ENCODE data around the gene CDK2AP2.
"Not testable (repeated sequence)": the region's sequence is repeated elsewhere in the genome, so short reads cannot be mapped to it uniquely, and the experiment has no call there.

The CDK2AP2 gene

DNA sequence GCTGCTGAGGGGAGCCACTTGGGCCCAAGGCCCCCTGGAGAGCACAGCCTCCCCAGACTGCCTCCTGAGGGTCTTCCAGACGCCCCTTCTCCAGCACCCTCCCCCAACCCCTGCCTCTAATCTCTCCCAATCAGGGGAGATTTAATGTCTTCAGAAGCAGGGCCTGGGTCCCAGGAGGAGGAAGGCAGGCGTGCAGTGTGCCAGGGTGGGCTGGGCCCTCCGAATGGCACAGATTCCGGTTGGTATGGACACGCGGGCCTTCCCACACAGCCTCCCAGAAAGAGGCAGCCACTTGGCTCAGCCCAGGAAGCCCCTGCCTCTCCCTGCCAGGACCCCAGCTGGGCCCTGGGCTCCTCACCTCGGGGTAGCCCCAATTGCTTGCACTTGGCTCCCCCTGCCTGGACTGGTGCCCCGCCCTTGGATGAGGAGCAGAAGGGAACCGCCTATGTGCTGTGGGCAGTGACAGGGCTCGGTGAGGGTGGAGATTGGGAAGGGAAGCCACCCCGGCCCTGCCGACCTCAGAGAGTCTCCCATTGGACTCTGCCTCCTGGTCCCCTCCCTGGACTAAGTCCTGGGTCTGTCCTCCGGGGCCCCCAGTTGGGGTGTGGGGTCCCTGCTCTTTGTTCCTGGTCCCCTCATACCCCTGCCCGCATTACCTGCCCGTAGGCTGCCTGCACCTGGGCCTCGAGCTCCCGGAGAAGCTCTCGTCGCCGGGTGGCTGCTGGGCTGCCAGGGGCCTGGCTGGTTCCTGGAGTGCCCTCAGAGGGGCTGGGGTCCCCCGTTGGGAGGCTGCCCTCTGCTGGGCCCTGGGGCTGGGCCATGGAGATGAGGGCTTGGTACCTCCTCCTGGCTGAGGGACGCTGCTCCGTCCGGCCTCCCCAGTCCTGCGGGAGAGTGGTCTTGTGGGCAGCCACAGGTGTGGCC is 15.9 kb upstream of the CDK2AP2 start:
- DNase-seq = no peak

DNA sequence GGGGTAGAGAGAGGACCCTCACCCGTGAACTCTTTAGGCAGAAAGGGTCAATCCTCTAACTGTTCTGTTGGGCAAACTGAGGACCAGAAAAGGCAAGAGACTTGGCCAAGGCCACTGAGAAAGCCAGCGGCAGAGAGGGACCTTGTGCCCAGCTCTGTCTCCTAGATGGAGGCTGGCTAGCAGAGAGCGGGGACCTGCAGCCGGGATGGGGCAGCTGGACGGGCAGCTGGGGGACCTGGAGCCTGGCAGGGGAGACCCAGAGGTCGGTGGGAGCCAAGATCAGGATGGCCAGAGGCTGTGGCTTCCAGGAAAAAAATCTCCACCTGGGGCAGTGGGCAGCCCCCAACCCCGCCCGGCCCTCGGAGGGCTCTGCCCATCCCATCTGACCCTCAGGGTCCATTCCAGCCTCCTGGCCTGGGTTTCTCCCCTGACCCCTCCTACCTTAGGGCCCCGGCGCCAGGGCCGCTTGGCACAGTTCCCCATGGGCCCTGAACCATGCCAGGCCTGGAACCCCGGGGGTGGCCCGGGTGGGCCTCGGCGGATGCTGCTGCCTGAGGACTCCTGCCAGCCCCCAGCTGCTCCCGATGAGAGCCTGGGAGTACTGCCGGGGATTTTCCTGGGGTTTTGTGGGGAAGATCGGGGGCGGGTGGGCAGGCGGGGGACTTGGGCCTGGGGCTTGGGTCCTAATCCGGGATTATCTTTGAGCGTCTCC is 15.0 kb upstream of the CDK2AP2 start, which contains the start of gene CABP2:
Gene CABP2, minus strand, starts transcription at position 603 of the 712 bp plus-strand sequence. Its CDS starts 120 bp downstream, at position 483.
- DNase-seq = no peak

- DNase-seq = no peak
Observed at GRCh38 chr11:67522338-67522737, 14.4 kb upstream of the CDK2AP2 start.

DNA sequence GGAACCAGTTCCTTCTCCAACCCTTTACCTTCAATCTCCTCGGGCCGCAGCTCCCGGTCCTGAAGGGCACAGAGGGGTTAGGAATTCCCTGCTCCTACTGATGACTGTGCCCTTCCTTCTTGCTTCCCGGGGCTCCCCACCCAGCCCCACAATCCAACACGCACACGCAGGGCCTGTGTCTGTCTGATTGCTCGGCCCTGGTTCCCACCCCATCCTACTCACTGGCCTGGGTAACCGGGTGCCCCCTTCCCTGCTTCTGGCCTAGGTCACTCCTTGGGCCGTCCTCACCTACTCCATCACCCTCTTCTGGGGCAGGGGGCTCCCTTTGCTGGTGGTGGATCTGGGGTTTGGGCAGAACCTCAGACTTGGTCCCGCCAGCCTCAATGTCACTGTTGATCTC is 14.0 kb upstream of the CDK2AP2 start:
- DNase-seq = no peak

- DNase-seq = no peak
Observed at GRCh38 chr11:67520856-67521824, 13.2 kb upstream of the CDK2AP2 start.

- DNase-seq = no peak
Observed at GRCh38 chr11:67519726-67520125, 11.8 kb upstream of the CDK2AP2 start.

- DNase-seq = no peak
Observed at GRCh38 chr11:67517784-67518552, 10.0 kb upstream of the CDK2AP2 start.

- no peak for DNase-seq
Observed at GRCh38 chr11:67516806-67517205, 8.8 kb upstream of the CDK2AP2 start.

DNA sequence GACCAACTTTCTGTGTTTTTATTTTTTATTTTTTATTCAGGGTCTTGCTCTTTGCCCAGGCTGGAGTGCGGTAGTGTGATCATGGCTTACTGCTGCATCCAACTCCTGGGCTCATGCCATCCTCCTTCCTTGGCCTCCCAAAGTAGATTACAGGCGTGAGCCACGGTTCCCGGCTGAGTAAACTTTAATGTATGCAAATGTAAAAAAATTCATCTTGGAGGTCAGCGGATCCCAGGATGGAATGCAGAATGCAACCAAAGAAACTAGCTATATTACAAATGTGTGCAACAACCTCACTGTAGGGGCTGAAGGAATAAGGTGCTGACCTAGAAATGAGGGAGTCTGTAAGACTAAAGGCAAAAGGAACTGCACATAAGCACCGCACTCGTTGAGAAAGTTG is 6.2 kb upstream of the CDK2AP2 start:
- DNase-seq = no peak

DNA sequence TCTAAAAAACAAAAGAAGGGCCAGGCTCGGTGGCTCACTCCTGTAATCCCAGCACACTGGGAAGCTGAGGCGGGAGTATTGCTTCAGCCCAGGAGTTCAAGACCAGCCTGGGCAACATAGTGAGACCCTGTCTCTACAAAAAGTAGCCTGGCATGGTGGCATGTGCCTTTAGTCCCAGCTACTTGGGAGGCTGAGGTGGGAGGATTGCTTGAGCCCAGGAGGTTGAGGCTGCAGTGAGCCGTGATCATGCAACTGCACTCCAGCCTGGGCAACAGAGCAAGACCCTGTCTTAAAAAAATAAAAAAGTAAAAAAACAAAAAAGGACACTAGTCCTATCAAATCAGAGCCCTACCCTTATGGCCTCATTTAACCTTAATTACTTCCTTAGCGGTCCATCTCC is 3.6 kb upstream of the CDK2AP2 start:
- DNase-seq = not testable (repeated sequence)

GRCh38 chr11:67510023-67510345 is 2.0 kb upstream of the CDK2AP2 start:
- no peak for DNase-seq

DNA sequence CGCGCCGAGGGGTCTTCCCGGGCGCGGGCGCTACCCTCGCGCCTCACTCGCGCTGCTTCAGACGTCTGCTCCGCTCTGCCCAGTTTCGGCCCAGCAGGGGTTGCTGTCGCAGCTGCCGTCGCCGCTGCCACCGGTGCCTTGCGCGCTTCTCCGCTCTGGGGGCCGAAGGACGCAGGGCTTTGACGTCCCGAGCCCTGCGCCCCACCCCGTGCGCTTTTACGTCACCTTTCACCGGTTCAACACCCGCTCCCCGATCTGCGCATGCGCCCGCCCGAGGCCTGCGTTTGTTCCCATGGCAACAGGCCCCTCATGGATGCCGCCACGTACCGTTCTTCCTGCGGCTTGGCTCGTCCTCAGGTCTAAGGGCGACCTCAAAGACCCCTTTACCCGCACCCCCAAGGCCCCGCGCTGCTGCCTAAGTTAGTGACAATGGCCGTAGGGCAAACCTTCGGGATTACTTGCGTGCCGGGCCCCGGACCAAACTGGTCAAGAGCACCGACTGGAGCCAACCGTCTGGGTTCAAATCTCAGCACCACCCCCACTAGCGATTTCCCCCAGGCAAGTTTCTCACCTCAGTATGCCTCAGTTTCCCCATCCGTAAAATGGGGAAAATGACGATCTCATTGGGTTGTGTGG is 642 bp upstream of the CDK2AP2 start:
- DNase-seq = peak; percentile 90

- DNase-seq = peak; percentile 32
Observed at GRCh38 chr11:67507242-67507863, 609 bp downstream of the CDK2AP2 start.

- no peak for DNase-seq
Observed at GRCh38 chr11:67506426-67507051, 1.4 kb downstream of the CDK2AP2 start.

DNA sequence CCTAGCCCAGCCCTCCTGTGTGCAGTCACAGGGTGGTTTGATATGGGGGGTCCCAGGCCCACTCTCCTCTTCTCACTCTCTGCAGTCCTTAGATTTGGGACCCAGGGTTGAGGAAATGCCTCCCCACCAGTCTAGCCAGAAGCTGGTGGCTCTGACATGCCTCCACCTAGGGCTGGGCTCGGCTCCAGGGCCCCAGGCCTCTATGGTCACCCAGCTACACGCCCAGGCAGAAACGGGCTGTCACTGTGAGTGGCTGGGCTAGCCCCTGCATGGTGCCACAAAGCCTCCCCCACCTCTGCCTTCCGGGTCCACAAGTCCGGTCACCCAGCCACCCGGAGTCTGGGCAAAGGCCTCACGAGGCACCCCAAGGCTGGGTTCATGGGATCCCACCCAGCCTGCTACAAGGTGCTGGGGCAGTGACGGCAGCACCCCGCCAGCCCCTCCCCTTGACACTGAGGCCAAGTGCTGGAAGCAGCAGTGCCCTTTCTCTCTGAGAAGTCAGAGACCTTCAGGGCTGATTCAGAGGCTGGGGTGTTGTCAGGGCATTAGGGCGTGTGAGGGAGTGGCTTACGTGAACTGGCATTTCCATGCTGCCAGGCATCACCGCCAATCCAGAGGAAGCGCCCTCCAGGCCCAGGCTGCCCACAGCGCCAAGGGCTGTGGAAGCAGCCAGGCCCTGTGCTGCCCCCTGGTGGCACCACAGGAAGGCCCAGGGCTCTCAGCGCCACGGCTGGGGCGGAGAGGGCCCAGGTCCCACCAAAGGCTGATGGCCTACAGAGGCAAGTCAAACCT is 2.2 kb downstream of the CDK2AP2 start:
- peak; percentile 86 for DNase-seq

DNA sequence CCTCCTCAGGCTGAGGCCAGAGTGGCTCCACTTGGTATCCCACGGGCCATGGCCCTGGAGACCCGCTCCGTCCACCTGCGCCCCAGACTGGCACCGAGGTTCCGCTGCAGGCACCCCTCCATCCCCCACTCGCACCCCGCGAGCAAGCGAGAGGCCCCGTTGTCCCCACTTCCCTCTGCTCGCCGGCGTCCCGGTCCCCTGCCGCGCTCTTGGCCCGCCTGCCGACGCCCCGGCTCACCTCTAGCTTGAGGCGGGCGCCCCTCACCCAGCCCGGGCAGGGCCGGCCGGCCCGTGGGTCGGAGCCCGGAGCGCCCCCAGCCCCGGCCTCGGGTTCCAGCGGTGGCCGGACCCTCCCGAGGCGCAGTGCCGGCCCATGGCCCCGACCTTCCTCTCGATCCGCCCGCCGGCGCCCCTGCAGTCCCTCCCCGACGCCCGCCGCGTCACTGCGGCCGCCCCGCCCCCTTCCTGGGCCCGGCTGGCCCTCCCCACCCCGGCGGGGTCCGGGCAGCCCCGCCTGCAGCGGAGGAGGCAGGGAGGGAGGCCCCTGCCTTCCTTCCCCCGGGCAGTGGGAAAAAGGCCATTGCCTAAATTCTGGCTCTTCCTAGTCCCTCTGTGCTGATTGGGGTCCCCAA is 2.9 kb downstream of the CDK2AP2 start, which contains the start of gene PITPNM1:
Gene PITPNM1, minus strand, starts transcription at position 414 of the 632 bp plus-strand sequence. CDS start 1,183 bp downstream, outside the sequence.
- DNase-seq = peak; percentile 42

DNA sequence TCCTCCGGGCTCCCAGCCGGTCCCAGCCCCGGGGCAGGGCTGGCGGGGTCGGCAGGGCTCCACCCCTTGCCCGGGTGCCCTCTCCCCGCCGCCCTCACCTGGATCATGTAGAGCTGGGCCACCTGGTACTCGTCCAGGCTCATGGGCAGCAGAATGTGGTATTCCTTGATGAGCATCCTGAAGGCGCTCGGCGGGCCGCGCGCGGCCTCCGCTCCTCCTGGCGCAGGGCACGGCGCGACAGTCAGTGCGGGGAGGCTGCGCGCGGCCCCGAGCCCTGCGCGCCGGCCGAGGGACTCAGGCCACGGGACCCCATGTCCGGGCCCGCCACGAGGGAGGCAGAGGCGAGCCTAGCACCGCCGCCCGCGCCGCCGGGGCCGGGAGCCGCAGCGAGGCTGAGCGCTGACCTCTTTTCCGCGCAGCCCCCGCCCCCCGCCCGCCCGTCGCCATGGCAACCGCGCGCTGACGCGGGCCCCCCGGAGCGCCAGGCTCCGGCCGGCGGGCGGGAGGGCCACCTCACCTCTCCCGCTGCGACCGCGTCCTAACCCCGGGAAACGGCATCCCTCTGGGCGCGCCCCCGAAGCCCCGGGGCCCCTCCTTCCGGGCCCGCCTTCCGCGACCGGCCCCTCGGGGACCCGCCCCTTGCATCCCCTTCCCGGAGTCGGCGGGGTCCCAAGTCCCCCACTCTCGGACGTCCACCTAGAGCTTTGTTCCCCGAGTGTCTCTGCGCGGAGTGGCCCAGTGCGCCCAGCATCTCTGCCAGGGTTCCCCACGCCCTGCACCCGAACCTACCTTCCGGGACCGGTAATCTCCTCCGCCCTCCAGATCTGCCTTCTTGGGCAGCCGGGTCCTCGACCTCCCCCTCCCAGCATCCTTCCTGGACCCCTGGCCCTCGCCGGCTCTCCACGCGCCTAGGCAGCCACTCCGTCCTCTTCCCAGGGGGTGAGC is 3.7 kb downstream of the CDK2AP2 start:
- DNase-seq = no peak

All from HCEC 1CT (cell line).